Lower lobe of right lung (tissue), 2 donors: Measurements from ENCODE around the gene MRPS17. TPM values are rescaled to one million over a fixed set of nuclear protein-coding genes. Genes with fewer than 3 reads are reported as not detected.
"Not testable (repeated sequence)": the region's sequence is repeated elsewhere in the genome, so short reads cannot be mapped to it uniquely, and the experiment has no call there.

Experiments
- ATAC-seq, 2 donors: fragments of 200-7000 bp; cut with Tn5 transposase; one replicate each; pipeline ENCODE4 v1.9.1; 2020 to 2022; ENCODE audit warnings: mild to moderate bottlenecking in 2 of 2, moderate library complexity in 2 of 2
- DNase-seq: peaks from one replicate; pipeline ENCODE4 v3.0.0-alpha.2; 2020
- H3K27ac ChIP-seq: fragments of 200-600 bp; one replicate; pipeline ENCODE4 v1.8.0; 2022
- H3K27me3 ChIP-seq: fragments of 200-600 bp; one replicate; pipeline ENCODE4 v1.8.0; 2022; ENCODE audit warnings: low read depth
- H3K36me3 ChIP-seq: fragments of 200-600 bp; one replicate; pipeline ENCODE4 v1.8.0; 2022; ENCODE audit warnings: mild to moderate bottlenecking
- H3K4me1 ChIP-seq: fragments of 200-600 bp; one replicate; pipeline ENCODE4 v1.8.0; 2022
- H3K4me3 ChIP-seq: fragments of 200-600 bp; one replicate; pipeline ENCODE4 v1.8.0; 2022; ENCODE audit warnings: mild to moderate bottlenecking
- H3K9me3 ChIP-seq: fragments of 200-600 bp; one replicate; pipeline ENCODE4 v1.8.0; 2022
- CTCF ChIP-seq: fragments of 200-600 bp; IDR thresholded peaks from one replicate; pipeline ENCODE4 v1.8.0; 2022; ENCODE audit warnings: antibody characterized with exemption, mild to moderate bottlenecking
- intact Hi-C: fragments of 100-400 bp; cut with DNase I; formaldehyde crosslinking; loops from one replicate; pipeline ENCODE4 v1.11.0; 2022
- total RNA-seq: library from RNA; stranded (reverse); fragmentation: NEBNext Ultra II Directional; extraction: Animal tissue kit (Norgen Biotek cat#: 25700); gene quantifications from one replicate; pipeline ENCODE4 v1.2.1, GENCODE V29; 2021
- donor health status: DM: no; HTN: yes; CAD: no; lungs with severe emphysema.

The MRPS17 gene
- total RNA-seq, 1 donor from 2014 or later: 10.2 TPM

- H3K27me3 ChIP-seq: no peaks in the 10 kb centered on the region
- no peaks in the 10 kb centered on the region for H3K9me3 ChIP-seq
- DNase-seq (no peak), ATAC-seq (no peak)
- no peak for TF ChIP-seq CTCF
- no peak overlapping the region for H3K27ac ChIP-seq
- no peak overlapping the region for H3K4me3 ChIP-seq
- H3K36me3 ChIP-seq: peaks cover 4% of the 10 kb centered on the region
- intact Hi-C loops: no loop called here
- H3K4me1 ChIP-seq: no peaks in the 10 kb centered on the region
Observed at GRCh38 chr7:55928006-55928767, 23.5 kb upstream of the MRPS17 start.

- no peaks in the 10 kb centered on the region for H3K27me3 ChIP-seq
- H3K4me1 ChIP-seq: no peaks in the 10 kb centered on the region
- TF ChIP-seq CTCF: no peak
- DNase-seq: no peak
- H3K36me3 ChIP-seq: no peaks in the 10 kb centered on the region
- no peak for ATAC-seq
- H3K4me3 ChIP-seq: no peak overlapping the region
- H3K27ac ChIP-seq: no peak overlapping the region
- intact Hi-C loops: no loop called here
- peaks cover 8% of the 10 kb centered on the region for H3K9me3 ChIP-seq
Observed at GRCh38 chr7:55931421-55932151, 20.1 kb upstream of the MRPS17 start.

GRCh38 chr7:55939514-55940123 lies 12.1 kb upstream of the MRPS17 start:
- no peak overlapping the region for H3K4me3 ChIP-seq
- H3K9me3 ChIP-seq: peaks cover 55% of the 10 kb centered on the region
- H3K27me3 ChIP-seq: no peaks in the 10 kb centered on the region
- TF ChIP-seq CTCF: no peak
- DNase-seq (no peak), ATAC-seq (no peak)
- intact Hi-C loops: no loop called here
- H3K36me3 ChIP-seq: no peaks in the 10 kb centered on the region
- no peak overlapping the region for H3K27ac ChIP-seq
- H3K4me1 ChIP-seq: no peaks in the 10 kb centered on the region

GRCh38 chr7:55946545-55946944 lies 5.1 kb upstream of the MRPS17 start:
- Histone ChIP-seq H3K4me1 (no peaks in the 10 kb centered on the region), H3K4me3 (no peak overlapping the region), H3K27me3 (no peaks in the 10 kb centered on the region), H3K27ac (no peak overlapping the region), H3K36me3 (no peaks in the 10 kb centered on the region), H3K9me3 (peaks cover 5% of the 10 kb centered on the region)
- intact Hi-C loops: no loop called here
- TF ChIP-seq CTCF: no peak
- no peak for DNase-seq
- no peak for ATAC-seq

GRCh38 chr7:55952352-55952671 lies 635 bp downstream of the MRPS17 start:
- peaks cover 33% of the 10 kb centered on the region for H3K36me3 ChIP-seq
- ATAC-seq, DNase-seq, H3K9me3 ChIP-seq, intact Hi-C loops, H3K27me3 ChIP-seq: not testable (repeated sequence)
- H3K27ac ChIP-seq: peak overlapping the region; percentile 86
- H3K4me1 ChIP-seq: peaks cover 16% of the 10 kb centered on the region
- H3K4me3 ChIP-seq: peak overlapping the region; percentile 97
